ENCODE results near the gene TSPAN33.
"Not testable (repeated sequence)": the region's sequence is repeated elsewhere in the genome, so short reads cannot be mapped to it uniquely, and the experiment has no call there.

The TSPAN33 gene

DNA sequence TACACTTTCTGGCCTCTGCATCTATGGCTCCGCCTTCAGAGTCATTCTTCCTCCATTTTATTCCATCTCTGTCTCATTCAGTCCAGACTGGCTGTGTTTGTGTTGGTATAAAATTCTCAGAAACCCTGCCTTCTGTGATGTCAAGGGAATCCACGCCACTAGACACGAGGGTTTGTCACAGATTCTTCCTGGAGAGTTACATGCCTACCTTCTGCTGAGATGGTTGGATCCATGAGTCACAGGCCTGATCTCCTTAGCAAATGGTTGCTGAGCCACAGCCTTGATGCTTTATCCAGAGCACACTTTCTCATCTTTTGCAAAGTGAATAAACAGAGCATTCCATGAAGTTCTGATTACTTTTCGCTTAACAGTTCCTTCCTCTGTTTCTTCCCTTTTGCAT lies 35.9 kb upstream of the TSPAN33 start:
- no peak overlapping the region for H3K4me3 ChIP-seq (ENCODE audit: low read depth, low read length)
- TF ChIP-seq, protein P1, sequence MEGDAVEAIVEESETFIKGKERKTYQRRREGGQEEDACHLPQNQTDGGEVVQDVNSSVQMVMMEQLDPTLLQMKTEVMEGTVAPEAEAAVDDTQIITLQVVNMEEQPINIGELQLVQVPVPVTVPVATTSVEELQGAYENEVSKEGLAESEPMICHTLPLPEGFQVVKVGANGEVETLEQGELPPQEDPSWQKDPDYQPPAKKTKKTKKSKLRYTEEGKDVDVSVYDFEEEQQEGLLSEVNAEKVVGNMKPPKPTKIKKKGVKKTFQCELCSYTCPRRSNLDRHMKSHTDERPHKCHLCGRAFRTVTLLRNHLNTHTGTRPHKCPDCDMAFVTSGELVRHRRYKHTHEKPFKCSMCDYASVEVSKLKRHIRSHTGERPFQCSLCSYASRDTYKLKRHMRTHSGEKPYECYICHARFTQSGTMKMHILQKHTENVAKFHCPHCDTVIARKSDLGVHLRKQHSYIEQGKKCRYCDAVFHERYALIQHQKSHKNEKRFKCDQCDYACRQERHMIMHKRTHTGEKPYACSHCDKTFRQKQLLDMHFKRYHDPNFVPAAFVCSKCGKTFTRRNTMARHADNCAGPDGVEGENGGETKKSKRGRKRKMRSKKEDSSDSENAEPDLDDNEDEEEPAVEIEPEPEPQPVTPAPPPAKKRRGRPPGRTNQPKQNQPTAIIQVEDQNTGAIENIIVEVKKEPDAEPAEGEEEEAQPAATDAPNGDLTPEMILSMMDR (IDR thresholded peaks at IDR 0.05; ENCODE audit: low read depth, low read length): no peak

DNA sequence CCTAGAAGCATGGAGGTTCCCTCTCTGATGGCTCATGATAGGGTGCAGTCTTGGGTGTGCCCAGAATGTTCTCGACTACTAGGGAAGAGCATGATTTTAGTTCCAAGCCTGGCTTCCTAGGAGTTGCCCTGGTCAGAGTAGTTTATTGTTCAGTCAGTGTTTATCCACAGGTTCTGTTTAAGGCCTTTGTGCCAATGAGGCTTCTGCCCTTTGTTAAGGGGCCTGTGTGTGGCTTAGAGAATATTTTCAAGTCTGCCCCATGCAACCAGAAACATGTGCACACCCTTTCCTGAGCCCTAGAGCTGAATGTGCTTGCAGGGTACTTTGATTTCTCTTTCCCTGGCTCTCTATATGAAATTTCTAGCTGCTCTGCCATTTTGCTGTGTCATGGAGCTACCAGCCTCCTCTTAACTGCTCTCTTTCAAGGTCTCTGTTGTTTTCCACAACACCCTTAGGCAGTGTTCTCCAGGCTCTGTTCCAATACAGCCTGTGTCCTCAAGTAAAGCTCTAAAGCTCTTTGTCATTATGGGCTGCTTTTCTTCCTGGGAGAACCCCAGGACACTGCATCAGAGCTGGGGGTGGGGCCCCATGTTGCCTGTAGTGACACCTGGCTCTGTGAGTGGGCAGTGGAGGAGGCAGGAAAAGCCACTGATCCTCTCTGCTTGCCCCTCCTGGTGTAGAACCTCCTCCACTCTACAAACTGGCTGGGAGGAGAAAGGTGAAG lies 34.1 kb upstream of the TSPAN33 start:
- TF ChIP-seq, protein P1 (IDR thresholded peaks at IDR 0.05; ENCODE audit: low read depth, low read length): no peak

DNA sequence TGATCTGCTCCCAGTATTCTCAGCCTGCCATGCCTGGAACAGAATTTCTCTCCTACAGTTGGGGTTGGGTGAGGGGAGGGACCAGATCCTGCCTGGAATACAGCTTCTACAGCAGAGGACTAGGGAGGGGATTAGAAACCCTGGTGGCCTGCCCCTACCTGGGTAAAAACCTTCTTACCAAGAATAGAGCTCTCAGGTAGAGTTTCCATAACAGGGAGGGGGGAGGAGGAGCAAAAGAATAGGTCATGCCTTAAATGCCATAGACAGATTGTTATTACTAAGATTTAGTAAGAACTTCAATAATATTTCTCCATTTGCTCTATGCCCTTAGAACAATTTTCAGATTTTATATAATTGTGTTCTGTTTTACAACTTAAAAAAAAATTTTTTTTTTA lies 33.5 kb upstream of the TSPAN33 start:
- H3K4me3 ChIP-seq (ENCODE audit: low read depth, low read length): no peak overlapping the region
- TF ChIP-seq, protein P1 (IDR thresholded peaks at IDR 0.05; ENCODE audit: low read depth, low read length): no peak

More for the DNA sequence above, 34.1 kb upstream of the TSPAN33 start:
- H3K4me3 ChIP-seq (ENCODE audit: low read depth, low read length): no peak overlapping the region

DNA sequence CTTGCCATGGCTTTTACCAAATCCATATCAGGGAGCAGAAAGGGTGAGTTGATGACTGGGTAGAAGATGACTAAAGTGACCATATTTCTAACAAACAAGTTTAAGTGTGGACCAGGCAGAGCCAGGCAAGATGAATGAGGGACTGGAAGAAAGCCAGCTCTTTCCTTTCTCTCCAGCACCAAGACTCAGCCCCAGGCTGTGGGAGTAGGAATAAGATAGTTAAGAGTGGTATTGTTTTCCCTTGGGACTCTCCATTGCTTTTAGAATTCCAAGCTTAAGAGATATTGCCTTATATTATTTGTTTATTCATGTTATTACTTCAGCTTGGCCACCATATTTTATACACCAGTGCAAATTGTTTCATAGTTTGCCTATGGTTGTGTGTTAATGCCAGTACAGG lies 28.8 kb upstream of the TSPAN33 start:
- TF ChIP-seq, protein P1 (IDR thresholded peaks at IDR 0.05; ENCODE audit: low read depth, low read length): no peak
- no peak overlapping the region for H3K4me3 ChIP-seq (ENCODE audit: low read depth, low read length)

DNA sequence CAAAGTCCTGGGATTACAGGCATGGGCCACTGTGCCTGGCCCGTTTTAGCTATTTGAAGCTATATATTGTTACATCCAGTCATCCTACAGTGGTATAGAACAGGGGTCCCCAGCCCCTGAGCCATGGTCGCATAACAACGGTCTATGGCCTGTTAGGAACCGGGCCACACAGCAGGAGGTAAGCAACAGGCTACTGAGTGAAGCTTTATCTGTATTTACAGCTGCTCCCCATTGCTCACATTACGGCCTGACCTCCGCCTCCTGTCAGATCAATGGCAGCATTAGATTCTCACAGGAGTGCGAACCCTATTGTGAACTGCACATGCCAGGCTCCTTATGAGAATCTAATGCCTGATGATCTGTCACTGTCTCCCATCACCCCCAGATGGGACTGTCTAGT lies 26.3 kb upstream of the TSPAN33 start:
- no peak overlapping the region for H3K4me3 ChIP-seq (ENCODE audit: low read depth, low read length)
- TF ChIP-seq, protein P1 (IDR thresholded peaks at IDR 0.05; ENCODE audit: low read depth, low read length): no peak

DNA sequence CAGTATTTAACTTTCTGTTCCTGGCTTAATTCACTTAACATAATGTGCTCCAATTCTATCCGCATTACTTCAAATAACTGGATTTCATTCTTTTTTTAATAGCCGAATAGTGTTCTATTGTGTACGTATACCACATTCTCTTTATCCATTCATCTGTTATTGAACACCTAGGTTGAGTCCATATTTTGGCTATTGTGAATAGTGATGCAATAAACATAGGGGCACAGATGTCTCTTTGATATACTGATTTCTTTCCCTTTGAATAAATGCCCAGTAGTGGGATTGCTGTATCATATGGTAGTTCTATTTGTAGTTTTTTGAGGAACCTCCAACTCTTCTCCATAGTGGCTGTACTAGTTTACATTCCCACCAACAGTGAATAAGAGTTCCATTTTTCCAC lies 25.5 kb upstream of the TSPAN33 start:
- TF ChIP-seq, protein P1 (IDR thresholded peaks at IDR 0.05; ENCODE audit: low read depth, low read length): no peak
- no peak overlapping the region for H3K4me3 ChIP-seq (ENCODE audit: low read depth, low read length)

DNA sequence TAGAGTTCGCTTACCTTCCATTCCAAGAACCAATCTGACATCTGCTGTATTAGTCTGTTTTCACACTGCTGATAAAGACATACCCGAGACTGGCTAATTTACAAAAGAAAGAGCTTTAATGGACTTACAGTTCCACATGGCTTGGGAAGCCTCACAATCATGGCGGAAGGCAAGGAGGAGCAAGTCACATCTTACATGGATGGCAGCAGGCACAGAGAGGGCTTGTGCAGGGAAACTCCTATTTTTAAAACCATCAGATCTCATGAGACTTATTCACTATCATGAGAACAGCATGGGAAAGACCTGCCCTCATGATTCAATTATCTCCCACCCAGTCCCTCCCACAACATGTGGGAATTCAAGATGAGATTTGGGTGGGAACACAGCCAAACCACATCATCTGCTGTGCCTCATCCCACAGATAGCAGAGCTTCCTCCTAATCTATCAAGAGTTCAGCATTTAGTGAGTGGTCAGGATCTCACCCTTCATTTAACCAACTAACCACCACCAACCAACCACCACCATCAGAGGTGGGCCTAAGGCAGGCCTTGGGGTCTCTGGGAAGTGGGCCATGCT lies 22.9 kb upstream of the TSPAN33 start:
- H3K4me3 ChIP-seq (ENCODE audit: low read depth, low read length): not testable (repeated sequence)

All from WI38 (cell line).